HG02852 (cell line): ENCODE measurements around the gene SPATA13.

Source experiments
- ATAC-seq: cut with Tn5 transposase; IDR thresholded peaks from one replicate; pipeline ENCODE4 v1.9.1; 2021; ENCODE audit warnings: mild to moderate bottlenecking, moderate library complexity; ENCODE audit not compliant: unreplicated experiment

Gene SPATA13

GRCh38 chr13:24138911-24139310, 21.6 kb upstream of the SPATA13 start:
- ATAC-seq = no peak

- ATAC-seq = no peak
Measured at GRCh38 chr13:24141333-24141910, 19.1 kb upstream of the SPATA13 start.

- no peak for ATAC-seq
Measured at GRCh38 chr13:24142453-24142852, 18.1 kb upstream of the SPATA13 start.

GRCh38 chr13:24142886-24143285, 17.6 kb upstream of the SPATA13 start:
- no peak for ATAC-seq

GRCh38 chr13:24145240-24145639, 15.3 kb upstream of the SPATA13 start:
- no peak for ATAC-seq

GRCh38 chr13:24145674-24146073, 14.8 kb upstream of the SPATA13 start:
- no peak for ATAC-seq

- ATAC-seq = no peak
Measured at GRCh38 chr13:24146961-24147569, 13.5 kb upstream of the SPATA13 start.

GRCh38 chr13:24147570-24147963, 13.0 kb upstream of the SPATA13 start:
- ATAC-seq = no peak

- ATAC-seq = no peak
Measured at GRCh38 chr13:24148414-24149235, 11.9 kb upstream of the SPATA13 start.

- ATAC-seq = no peak
Measured at GRCh38 chr13:24149246-24150032, 11.1 kb upstream of the SPATA13 start.

GRCh38 chr13:24150572-24150971, 9.9 kb upstream of the SPATA13 start:
- ATAC-seq = no peak

GRCh38 chr13:24151864-24152263, 8.7 kb upstream of the SPATA13 start:
- ATAC-seq = no peak

GRCh38 chr13:24152292-24153214, 8.0 kb upstream of the SPATA13 start:
- no peak for ATAC-seq

GRCh38 chr13:24153347-24153746, 7.2 kb upstream of the SPATA13 start:
- no peak for ATAC-seq

- ATAC-seq = no peak
Measured at GRCh38 chr13:24153979-24154701, 6.4 kb upstream of the SPATA13 start.

- no peak for ATAC-seq
Measured at GRCh38 chr13:24159357-24159756, 1.2 kb upstream of the SPATA13 start.

GRCh38 chr13:24161010-24161775, 673 bp downstream of the SPATA13 start:
- peak; percentile 38 for ATAC-seq

- no peak for ATAC-seq
Measured at GRCh38 chr13:24161980-24162525, 1.5 kb downstream of the SPATA13 start.

GRCh38 chr13:24162604-24163003, 2.1 kb downstream of the SPATA13 start:
- ATAC-seq = no peak
